GM12878 (cell line): ENCODE measurements around the gene RAB15. TPM values are rescaled to one million over a fixed set of nuclear protein-coding genes. Genes with fewer than 3 reads are reported as not detected.

Source experiments
- ATAC-seq: fragments of 200-7000 bp; cut with Tn5 transposase; 3 replicates; pipeline ENCODE4 v1.9.1; 2020; ENCODE audit warnings: mild to moderate bottlenecking, moderate library complexity
- BruUV-seq: library from RNA; stranded (reverse); fragments of 400-500 nt; replicated peaks from 2 replicates; lab custom pipeline; 2021; lab: Mats Ljungman, UMichigan
- CTCF ChIA-PET: fragments of 300-600 bp; sonication (Branson Sonifier 250); formaldehyde crosslinking; extraction: SDS; loops from one replicate; lab custom pipeline; 2021; ENCODE audit warnings: inconsistent platforms; lab: Yijun Ruan, JAX
- POLR2A ChIA-PET: fragments of 350-600 bp; formaldehyde crosslinking; extraction: SDS; loops from one replicate; lab custom pipeline; 2021; ENCODE audit warnings: inconsistent platforms; lab: Charles Lee
- RAD21 ChIA-PET: fragments of 300-600 bp; sonication (Branson Sonifier 250); formaldehyde crosslinking; loops from one replicate; lab custom pipeline; 2023; ENCODE audit warnings: antibody characterized with exemption; ENCODE audit not compliant: unreplicated experiment; lab: Charles Lee
- SMC1A ChIA-PET: fragments of 300-600 bp; sonication (Branson Sonifier 250); formaldehyde crosslinking; loops from one replicate; lab custom pipeline; 2023; ENCODE audit not compliant: unreplicated experiment, uncharacterized antibody; lab: Charles Lee
- DNase-seq: peaks from one replicate; pipeline ENCODE4 v3.0.0-alpha.2; 2011; ENCODE audit warnings: low read depth, low spot score
- FAIRE-seq: peaks from 3 replicates; lab custom pipeline; 2011; peaks lifted over from hg19 to GRCh38; lab: Jason Lieb, UNC
- H2AFZ ChIP-seq: 2 replicates; pipeline ENCODE4 v1.6.0; 2011; ENCODE audit warnings: low read depth, low read length, control low read depth; ENCODE audit not compliant: control insufficient read depth
- H3K27ac ChIP-seq: 2 replicates; pipeline ENCODE4 v1.5.1; 2011; ENCODE audit warnings: control low read depth; ENCODE audit not compliant: control insufficient read depth, insufficient read depth
- H3K27me3 ChIP-seq, 2 experiments: replicated peaks in 1 of 2; 2 replicates each; pipeline versions ENCODE4 v1.6.0 to v1.6.1; 2011; ENCODE audit warnings: low read length in 1 of 2; ENCODE audit not compliant: control insufficient read depth in 2 of 2, insufficient read depth in 2 of 2
- H3K36me3 ChIP-seq, 2 experiments: 2 replicates each; pipeline ENCODE4 v1.5.1; 2011; ENCODE audit warnings: low read length in 1 of 2; ENCODE audit not compliant: control insufficient read depth in 2 of 2, insufficient read depth in 2 of 2
- H3K4me1 ChIP-seq: 2 replicates; pipeline ENCODE4 v1.6.1; 2011; ENCODE audit warnings: mild to moderate bottlenecking, low read length, moderate library complexity, mixed read lengths; ENCODE audit not compliant: control insufficient read depth, insufficient read depth
- H3K4me2 ChIP-seq: 2 replicates; pipeline ENCODE4 v1.6.0; 2011; ENCODE audit warnings: control low read depth; ENCODE audit not compliant: control insufficient read depth, insufficient read depth
- H3K4me3 ChIP-seq: fragments of 200-600 bp; sonication (generic); 2 replicates; pipeline ENCODE4 v1.5.1; 2016
- H3K79me2 ChIP-seq: 2 replicates; pipeline ENCODE4 v1.6.0; 2011; ENCODE audit warnings: low read length; ENCODE audit not compliant: control insufficient read depth, insufficient read depth
- H3K9ac ChIP-seq: 2 replicates; pipeline ENCODE4 v1.8.0; 2011; ENCODE audit warnings: low read length, control low read depth, mixed read lengths; ENCODE audit not compliant: control insufficient read depth, insufficient read depth
- H3K9me3 ChIP-seq: replicated peaks from 3 replicates; pipeline ENCODE4 v1.5.1; 2011; ENCODE audit warnings: mild to moderate bottlenecking, low read length; ENCODE audit not compliant: control insufficient read depth, insufficient read depth
- H4K20me1 ChIP-seq: 2 replicates; pipeline ENCODE4 v1.6.0; 2011; ENCODE audit not compliant: control insufficient read depth, insufficient read depth
- E2F4 ChIP-seq: IDR thresholded peaks from 2 replicates; pipeline ENCODE4 v1.6.1; 2012; ENCODE audit warnings: low read depth, low read length, improper control_type of control experiment
- EED ChIP-seq: sonication (generic); IDR thresholded peaks from 2 replicates; pipeline ENCODE4 v1.6.1; 2016; ENCODE audit warnings: antibody characterized with exemption, low read depth
- FOXK2 ChIP-seq: fragments of 450-650 bp; IDR thresholded peaks from 2 replicates; pipeline ENCODE4 v1.6.1; 2017; ENCODE audit warnings: mild to moderate bottlenecking, moderate library complexity
- GABPA ChIP-seq: IDR thresholded peaks from 2 replicates; pipeline ENCODE4 v1.6.1; 2014; ENCODE audit warnings: antibody characterized with exemption, low read depth, mild to moderate bottlenecking, inconsistent platforms
- IRF3 ChIP-seq: fragments of 450-650 bp; IDR thresholded peaks from 2 replicates; pipeline ENCODE4 v1.6.1; 2014; ENCODE audit warnings: mild to moderate bottlenecking
- RELA ChIP-seq: fragments of 450-650 bp; IDR thresholded peaks from 2 replicates; pipeline ENCODE4 v1.8.0; 2014; ENCODE audit warnings: borderline replicate concordance; ENCODE audit not compliant: partially characterized antibody
- WRNIP1 ChIP-seq: IDR thresholded peaks from 2 replicates; pipeline ENCODE4 v1.6.1; 2011; ENCODE audit warnings: low read depth, low read length, improper control_type of control experiment, borderline replicate concordance
- YY1 ChIP-seq: IDR thresholded peaks from 2 replicates; pipeline ENCODE4 v1.6.1; 2011; ENCODE audit warnings: low read depth, mild to moderate bottlenecking, low read length
- WGBS: methylation state at CpG from one replicate; pipeline ENCODE4 v1.1.6; 2016; ENCODE audit warnings: low lambda C conversion rate; ENCODE audit not compliant: insufficient replicate concordance, insufficient coverage; ENCODE audit errors: missing lambda C conversion rate; 5-methylcytosine and 5-hydroxymethylcytosine counted together
- in situ Hi-C: fragments of 300-500 bp; cut with MboI; formaldehyde crosslinking; loops from 9 replicates; pipeline ENCODE4 v1.14.3; 2018; ENCODE audit warnings: mixed read lengths
- intact Hi-C: fragments of 100-400 bp; cut with micrococcal nuclease; formaldehyde crosslinking; loops from one replicate; pipeline ENCODE4 v1.14.2; 2022; ENCODE audit not compliant: unreplicated experiment
- polyA plus RNA-seq, 11 experiments: library from polyadenylated mRNA; depleted of rRNA in 4 of 11; unstranded in 6 of 11; stranded (reverse) in 5 of 11; fragments of >200 nt; fragmentation: Nextera tagmentation in 4 of 11; fragmentation: Illumina TruSeq in 1 of 11; extraction: Ambion mirVana in 4 of 11; extraction: Trizol in 1 of 11; gene quantifications; 1 replicate in 1 of 11; 2 replicates in 10 of 11; pipeline versions ENCODE4 v1.2.1 to v1.2.3, GENCODE V29; 2011 to 2016; ENCODE audit warnings: inconsistent platforms in 2 of 11, missing spikeins in 2 of 11, low read depth in 1 of 11
- total RNA-seq, 4 experiments: library from RNA; depleted of rRNA in 3 of 4; stranded (reverse); fragments of >200 nt in 3 of 4; fragmentation: Illumina TruSeq in 1 of 4; extraction: Trizol in 1 of 4; gene quantifications; 2 replicates each; pipeline versions ENCODE4 v1.2.1 to v1.2.3, GENCODE V29; 2013 to 2021
- TF ChIP-seq, protein P1 (sequence below): fragments of 450-650 bp; IDR thresholded peaks from 2 replicates; pipeline ENCODE4 v1.6.1; 2017; ENCODE audit warnings: mild to moderate bottlenecking, low read depth, inconsistent platforms; ENCODE audit not compliant: poor library complexity, severe bottlenecking
- TF ChIP-seq, protein P2 (sequence below): fragments of 150-350 bp; IDR thresholded peaks from 2 replicates; pipeline ENCODE4 v1.6.1; 2014; ENCODE audit warnings: mild to moderate bottlenecking, low read depth, low read length
- TF ChIP-seq, protein P3 (sequence below): fragments of 450-650 bp; IDR thresholded peaks from 2 replicates; pipeline ENCODE4 v1.6.1; 2016; ENCODE audit warnings: mild to moderate bottlenecking
- TF ChIP-seq, protein P4 (sequence below): fragments of 150-350 bp; IDR thresholded peaks from 2 replicates; pipeline ENCODE4 v1.6.1; 2016; ENCODE audit warnings: low read depth, low read length

The RAB15 gene
- total and polyA plus RNA-seq, 10 of the 15 experiments (the other 5 are each of a cell fraction or from before 2014, with no cell fraction given), result 0.32 to 3.9 (median 2.1) TPM

GRCh38 chr14:64906022-64906421 is 66.1 kb downstream of the RAB15 start:
- FAIRE-seq (no peak), ATAC-seq (no peak), DNase-seq (no peak)
- POLR2A ChIA-PET, result no interaction called here
- Histone ChIP-seq H3K27ac (no peak overlapping the region), H3K4me1 (no peaks in the 10 kb centered on the region), H3K27me3 (no peaks in the 10 kb centered on the region; a peak in 1 of 4 replicates), H3K79me2 (no peaks in the 10 kb centered on the region), H3K4me2 (no peak overlapping the region), H3K4me3 (no peak overlapping the region), H3K36me3 (no peaks in the 10 kb centered on the region), H4K20me1 (no peaks in the 10 kb centered on the region), H2AFZ (no peak overlapping the region), H3K9ac (no peak overlapping the region), H3K9me3 (no peaks in the 10 kb centered on the region)
- BruUV-seq, result no TSS peak
- intact Hi-C loops (no loop called here), in situ Hi-C loops (no loop called here)
- RAD21 ChIA-PET, result interaction anchor here (0.7 kb wide), 1 partner anchor 14 kb away, joined by 3 read pairs; no protein-coding TSS in a partner anchor
- 53% methylated on average over 6 of the region's 6 CpGs for WGBS
- TF ChIP-seq EED (no peak), WRNIP1 (no peak), GABPA (no peak), IRF3 (no peak), YY1 (no peak), RELA (no peak), E2F4 (no peak), FOXK2 (no peak)
- TF ChIP-seq, protein P1, sequence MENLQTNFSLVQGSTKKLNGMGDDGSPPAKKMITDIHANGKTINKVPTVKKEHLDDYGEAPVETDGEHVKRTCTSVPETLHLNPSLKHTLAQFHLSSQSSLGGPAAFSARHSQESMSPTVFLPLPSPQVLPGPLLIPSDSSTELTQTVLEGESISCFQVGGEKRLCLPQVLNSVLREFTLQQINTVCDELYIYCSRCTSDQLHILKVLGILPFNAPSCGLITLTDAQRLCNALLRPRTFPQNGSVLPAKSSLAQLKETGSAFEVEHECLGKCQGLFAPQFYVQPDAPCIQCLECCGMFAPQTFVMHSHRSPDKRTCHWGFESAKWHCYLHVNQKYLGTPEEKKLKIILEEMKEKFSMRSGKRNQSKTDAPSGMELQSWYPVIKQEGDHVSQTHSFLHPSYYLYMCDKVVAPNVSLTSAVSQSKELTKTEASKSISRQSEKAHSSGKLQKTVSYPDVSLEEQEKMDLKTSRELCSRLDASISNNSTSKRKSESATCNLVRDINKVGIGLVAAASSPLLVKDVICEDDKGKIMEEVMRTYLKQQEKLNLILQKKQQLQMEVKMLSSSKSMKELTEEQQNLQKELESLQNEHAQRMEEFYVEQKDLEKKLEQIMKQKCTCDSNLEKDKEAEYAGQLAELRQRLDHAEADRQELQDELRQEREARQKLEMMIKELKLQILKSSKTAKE, result no peak
- TF ChIP-seq, protein P2, sequence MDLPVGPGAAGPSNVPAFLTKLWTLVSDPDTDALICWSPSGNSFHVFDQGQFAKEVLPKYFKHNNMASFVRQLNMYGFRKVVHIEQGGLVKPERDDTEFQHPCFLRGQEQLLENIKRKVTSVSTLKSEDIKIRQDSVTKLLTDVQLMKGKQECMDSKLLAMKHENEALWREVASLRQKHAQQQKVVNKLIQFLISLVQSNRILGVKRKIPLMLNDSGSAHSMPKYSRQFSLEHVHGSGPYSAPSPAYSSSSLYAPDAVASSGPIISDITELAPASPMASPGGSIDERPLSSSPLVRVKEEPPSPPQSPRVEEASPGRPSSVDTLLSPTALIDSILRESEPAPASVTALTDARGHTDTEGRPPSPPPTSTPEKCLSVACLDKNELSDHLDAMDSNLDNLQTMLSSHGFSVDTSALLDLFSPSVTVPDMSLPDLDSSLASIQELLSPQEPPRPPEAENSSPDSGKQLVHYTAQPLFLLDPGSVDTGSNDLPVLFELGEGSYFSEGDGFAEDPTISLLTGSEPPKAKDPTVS, result no peak
- TF ChIP-seq, protein P3, sequence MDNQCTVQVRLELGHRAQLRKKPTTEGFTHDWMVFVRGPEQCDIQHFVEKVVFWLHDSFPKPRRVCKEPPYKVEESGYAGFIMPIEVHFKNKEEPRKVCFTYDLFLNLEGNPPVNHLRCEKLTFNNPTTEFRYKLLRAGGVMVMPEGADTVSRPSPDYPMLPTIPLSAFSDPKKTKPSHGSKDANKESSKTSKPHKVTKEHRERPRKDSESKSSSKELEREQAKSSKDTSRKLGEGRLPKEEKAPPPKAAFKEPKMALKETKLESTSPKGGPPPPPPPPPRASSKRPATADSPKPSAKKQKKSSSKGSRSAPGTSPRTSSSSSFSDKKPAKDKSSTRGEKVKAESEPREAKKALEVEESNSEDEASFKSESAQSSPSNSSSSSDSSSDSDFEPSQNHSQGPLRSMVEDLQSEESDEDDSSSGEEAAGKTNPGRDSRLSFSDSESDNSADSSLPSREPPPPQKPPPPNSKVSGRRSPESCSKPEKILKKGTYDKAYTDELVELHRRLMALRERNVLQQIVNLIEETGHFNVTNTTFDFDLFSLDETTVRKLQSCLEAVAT, result no peak
- TF ChIP-seq, protein P4, sequence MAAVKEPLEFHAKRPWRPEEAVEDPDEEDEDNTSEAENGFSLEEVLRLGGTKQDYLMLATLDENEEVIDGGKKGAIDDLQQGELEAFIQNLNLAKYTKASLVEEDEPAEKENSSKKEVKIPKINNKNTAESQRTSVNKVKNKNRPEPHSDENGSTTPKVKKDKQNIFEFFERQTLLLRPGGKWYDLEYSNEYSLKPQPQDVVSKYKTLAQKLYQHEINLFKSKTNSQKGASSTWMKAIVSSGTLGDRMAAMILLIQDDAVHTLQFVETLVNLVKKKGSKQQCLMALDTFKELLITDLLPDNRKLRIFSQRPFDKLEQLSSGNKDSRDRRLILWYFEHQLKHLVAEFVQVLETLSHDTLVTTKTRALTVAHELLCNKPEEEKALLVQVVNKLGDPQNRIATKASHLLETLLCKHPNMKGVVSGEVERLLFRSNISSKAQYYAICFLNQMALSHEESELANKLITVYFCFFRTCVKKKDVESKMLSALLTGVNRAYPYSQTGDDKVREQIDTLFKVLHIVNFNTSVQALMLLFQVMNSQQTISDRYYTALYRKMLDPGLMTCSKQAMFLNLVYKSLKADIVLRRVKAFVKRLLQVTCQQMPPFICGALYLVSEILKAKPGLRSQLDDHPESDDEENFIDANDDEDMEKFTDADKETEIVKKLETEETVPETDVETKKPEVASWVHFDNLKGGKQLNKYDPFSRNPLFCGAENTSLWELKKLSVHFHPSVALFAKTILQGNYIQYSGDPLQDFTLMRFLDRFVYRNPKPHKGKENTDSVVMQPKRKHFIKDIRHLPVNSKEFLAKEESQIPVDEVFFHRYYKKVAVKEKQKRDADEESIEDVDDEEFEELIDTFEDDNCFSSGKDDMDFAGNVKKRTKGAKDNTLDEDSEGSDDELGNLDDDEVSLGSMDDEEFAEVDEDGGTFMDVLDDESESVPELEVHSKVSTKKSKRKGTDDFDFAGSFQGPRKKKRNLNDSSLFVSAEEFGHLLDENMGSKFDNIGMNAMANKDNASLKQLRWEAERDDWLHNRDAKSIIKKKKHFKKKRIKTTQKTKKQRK, result no peak
- CTCF ChIA-PET, result interaction anchor here (0.8 to 1.6 kb wide), 2 partner anchors 14 to 78 kb away, joined by 3 to 6 read pairs; no protein-coding TSS in a partner anchor
- SMC1A ChIA-PET, result no interaction called here
